HG02840 (cell line): Measurements from ENCODE around the gene DMD.
"Not testable (repeated sequence)": the region's sequence is repeated elsewhere in the genome, so short reads cannot be mapped to it uniquely, and the experiment has no call there.

Experiments used
- ATAC-seq: cut with Tn5 transposase; IDR thresholded peaks from one replicate; pipeline ENCODE4 v1.9.1; 2021; ENCODE audit warnings: mild to moderate bottlenecking, moderate library complexity, moderate number of reproducible peaks; ENCODE audit not compliant: unreplicated experiment, low FRiP score

DMD gene

DNA sequence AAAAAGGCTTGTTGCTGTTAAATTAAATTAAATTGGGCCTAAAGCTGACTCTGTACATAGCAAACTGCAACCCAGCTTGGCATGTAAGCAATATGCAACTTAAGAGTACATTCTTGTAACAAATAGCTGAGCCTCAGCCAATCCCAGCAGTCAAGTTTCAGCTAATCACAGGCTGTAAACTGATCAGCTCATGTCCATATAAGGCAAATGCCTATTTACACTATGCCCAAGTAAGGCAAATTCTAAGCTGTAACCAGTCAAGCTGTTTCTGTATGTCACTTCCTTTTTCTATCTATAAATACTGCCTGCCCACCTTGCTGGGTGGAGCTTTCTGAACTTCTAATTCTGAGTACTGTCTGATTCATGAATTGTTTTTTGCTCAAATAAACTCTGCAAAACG is 1710.4 kb downstream of the DMD start:
- no peak for ATAC-seq

DNA sequence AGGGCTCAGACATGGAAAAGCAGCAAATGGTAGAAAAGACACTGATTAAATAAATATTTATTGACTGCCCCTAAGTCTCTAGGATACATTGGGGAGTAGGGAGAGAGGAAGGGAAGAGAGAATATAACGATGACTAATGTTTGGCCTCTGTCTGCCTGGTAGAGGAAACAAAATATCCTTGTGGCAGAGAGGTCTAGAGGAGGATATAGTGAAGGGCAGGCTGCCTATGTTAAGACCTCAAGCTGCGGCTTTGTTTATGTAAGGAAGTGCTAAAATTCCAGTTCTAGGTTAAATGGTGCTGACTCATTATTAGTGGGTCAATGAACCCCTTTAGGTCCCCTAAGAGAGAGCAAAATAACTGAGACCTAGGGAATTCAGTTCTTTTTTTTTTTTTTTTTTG is 1712.2 kb downstream of the DMD start:
- ATAC-seq, result no peak

DNA sequence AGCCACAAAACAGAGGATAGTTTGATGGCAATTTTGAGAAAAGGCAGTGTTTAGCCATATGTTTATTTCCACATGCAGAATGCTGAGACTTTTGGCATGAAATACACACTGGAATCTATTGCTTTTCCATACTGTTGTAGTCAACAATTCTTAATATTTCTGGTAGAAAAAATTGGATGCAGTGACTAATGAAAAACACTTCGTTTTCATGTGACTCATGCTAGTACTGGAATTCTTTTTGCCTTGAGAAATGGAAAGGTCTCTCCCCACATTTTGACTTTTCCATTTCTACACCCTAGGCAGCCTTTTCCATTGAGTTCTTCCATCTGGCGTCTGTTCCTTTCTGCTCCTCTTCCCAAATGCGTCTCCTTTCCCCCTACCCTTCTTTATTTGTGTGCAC is 1714.3 kb downstream of the DMD start:
- no peak for ATAC-seq

DNA sequence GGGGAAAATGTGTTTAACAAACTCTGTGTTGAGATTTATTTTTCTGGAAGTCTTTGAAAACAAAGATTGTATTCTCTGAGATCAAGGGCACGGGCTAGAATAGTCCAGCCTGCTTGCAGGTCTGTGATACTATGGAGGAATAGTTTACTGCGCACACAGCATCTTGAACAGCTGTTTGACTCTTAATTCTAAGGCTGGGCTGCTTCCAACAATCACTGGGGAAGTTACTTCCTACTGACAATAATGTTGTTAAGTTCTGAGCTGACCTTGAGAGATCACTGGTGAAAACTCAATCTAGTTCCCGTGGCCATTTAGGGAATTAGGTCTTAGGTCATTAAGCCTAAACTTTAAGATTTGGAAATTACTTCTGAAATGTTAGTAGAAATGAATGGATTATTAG is 1723.4 kb downstream of the DMD start:
- no peak for ATAC-seq

DNA sequence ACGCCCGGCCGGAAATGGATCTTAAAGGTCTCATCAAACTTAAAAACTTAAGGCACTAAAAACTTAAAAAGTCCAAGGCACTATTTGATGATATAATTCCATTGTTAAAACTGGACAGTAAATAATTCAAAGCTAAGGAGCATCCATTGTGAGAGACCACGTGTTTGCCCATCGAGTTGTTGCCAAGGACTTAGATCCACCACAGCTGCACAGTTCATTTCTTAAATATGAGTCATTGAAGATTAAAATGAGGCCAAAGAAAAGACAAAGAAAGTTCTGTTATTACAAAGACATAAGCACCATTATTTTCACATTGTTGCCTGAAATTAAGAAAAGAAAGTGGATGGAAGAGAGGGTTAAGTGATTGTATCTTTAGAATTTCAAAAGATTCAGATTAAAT is 1728.0 kb downstream of the DMD start:
- no peak for ATAC-seq

DNA sequence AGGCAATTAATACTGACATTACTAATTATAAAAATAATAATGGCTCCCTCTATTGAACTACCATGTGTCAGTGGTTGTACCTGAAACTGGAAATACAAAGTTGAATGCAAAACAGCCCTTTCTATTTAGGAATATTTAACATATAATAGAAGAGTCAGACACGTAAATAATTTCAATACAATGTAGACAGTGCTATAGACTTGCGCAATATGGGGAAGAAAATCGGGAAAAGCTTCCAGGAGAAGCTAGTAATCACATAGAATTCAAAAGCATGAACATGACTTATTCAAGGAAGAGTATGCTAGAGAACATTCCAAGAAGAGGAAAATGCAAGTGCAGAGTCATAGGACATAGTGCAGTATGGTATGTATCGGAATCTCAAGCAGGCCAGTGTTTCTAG is 1730.7 kb downstream of the DMD start:
- ATAC-seq, result no peak

DNA sequence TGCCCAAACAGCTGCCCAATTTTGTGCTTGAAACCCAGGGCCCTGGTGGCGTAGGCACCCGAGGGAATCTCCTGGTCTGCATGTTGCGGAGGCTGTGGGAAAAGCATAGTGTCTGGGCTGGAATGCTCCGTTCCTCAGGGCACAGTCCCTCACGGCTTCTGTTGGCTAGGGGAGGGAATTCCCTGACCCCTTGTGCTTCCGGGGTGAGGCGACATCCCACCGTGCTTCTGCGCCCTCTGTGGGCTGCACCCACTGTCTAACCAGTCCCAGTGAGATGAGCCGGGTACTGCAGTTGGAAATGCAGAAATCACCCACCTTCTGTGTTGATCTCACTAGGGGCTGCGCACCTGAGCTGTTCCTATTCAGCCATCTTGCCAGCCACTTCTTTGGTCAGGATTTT is 1740.1 kb downstream of the DMD start:
- ATAC-seq, result no peak

DNA sequence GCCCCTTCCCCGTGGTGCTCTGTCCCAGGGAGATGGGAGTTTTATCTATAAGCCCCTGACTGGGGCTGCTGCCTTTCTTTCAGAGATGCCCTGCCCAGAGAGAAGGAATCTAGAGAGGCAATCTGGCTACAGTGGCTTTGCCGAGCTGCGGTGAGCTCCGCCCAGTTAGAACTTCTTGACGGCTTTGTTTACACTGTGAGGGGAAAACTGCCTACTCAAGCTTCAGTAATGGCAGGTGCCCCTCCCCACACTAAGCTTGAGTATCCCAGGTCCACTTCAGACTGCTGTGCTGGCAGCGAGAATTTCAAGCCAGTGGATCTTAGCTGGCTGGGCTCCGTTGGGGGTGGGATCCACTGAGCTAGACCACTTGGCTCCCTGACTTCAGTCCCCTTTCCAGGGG is 1740.6 kb downstream of the DMD start:
- not testable (repeated sequence) for ATAC-seq

DNA sequence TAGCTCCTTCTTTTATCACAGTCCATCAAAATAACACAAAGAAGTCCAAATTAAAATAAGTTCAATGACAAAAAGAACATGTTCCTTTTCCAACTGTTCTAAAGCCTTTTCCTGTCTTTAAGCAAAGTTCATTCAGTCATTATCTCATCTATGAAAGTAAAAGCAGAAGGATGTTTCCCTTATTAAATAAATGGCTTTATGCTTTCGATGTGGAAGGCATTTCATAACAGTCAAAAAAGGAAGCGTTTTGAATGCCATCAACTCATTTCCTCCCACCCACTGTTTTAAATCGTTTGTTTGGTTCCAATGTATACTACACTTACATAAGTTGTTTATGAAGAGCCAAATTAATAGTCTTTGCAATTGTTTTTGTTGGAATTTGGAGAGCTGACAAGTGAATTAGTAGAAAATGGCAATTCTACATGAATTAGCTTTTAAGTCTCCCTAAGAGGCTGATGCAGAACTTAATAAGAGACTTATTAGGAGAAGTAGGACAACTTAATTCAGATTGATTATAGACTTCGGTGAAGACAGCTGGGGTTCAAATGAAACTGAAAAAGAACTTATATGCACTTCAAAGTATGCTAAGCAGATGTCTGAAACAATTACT is 1746.9 kb downstream of the DMD start:
- ATAC-seq, result no peak

DNA sequence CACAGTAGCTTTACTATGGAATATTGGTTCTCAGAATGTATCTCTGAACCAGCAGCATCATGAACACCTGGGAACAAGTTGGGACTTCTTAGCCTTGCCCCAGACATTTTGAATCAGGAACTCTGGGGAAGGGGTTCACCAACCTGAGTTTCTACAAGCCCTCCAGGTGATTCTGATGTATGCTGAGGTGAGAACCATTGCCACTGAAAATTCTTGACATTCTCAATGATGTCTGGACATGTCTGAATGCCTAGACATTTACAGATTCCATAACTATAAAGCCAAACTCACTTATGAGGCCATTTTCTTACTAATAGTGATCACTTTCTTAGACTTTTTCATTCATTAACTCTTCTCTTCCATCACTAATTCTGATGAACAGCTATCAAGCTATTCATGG is 1750.1 kb downstream of the DMD start:
- ATAC-seq, result no peak

DNA sequence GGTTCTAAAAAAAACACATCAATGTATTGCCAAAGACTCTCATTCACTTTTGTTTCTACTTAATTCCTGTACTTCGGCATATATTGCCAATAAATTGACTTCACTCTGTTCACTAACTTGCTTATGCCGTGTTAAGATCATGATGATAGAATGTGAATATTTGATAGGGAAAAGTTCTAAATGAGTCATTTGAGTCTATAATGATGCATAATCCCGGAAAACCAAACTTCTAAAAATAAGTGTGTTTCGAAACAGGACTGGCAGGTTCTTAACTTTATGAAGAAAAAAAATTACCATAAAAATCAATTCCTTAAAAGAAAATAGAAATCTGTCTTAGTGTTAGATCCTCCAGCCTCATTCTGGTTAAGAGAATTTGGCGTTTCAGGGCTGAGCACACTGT is 1752.0 kb downstream of the DMD start:
- ATAC-seq, result no peak

DNA sequence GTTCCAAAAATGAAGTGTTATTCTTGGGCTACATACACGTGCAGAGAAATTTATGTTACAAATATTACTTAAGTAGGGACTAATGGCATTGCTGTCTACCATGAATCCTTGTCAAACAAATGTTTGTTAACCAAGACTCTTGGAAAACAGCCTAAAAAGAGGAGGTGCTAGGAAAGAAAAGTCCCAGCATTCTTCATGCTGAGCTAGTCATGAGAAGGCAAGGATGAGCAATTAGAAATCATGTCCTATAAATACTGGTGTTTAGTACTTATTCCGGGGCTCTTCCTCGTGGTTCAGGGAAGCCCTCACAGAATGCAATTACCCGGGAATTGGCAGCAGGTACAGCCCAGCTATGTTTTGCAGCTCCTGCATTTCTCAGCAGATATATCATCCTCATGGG is 1761.4 kb downstream of the DMD start:
- no peak for ATAC-seq

DNA sequence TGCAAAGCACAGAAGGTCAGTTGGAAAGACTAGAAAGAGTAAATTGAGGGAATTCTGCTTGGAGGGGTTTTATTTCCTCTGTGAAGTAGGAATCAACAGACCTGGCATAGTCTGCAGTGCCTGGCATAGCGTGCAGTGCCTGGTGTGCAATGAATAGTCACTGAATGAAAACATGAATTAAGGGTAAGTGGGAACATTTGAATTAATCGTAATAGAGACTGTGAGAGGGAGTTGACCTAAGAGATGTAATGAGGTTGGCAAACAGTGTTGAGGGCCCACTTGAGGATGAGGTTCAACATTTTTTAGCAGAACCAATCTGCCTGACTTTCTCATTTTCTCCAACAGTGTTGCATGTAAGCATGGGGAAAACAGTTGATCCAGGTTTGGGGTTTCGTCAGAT is 1762.3 kb downstream of the DMD start:
- no peak for ATAC-seq

DNA sequence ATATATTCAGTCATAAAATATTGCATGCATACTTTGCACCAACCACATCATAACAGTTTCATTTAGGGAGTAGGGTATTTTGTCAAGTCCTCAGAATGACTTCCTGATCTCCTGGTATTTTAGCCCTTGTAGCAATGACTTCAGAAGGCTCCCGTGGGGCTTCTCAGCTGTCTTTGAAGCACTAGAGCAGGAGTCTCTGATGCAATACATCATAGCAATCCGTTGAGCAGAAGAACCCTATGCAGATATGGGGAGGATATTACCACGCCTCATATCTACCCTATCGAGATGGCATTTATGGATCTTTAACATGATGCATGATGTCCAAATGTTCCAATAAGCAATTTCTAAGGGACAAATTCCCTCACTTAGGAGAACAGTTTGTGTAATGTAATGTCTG is 1765.8 kb downstream of the DMD start:
- no peak for ATAC-seq

DNA sequence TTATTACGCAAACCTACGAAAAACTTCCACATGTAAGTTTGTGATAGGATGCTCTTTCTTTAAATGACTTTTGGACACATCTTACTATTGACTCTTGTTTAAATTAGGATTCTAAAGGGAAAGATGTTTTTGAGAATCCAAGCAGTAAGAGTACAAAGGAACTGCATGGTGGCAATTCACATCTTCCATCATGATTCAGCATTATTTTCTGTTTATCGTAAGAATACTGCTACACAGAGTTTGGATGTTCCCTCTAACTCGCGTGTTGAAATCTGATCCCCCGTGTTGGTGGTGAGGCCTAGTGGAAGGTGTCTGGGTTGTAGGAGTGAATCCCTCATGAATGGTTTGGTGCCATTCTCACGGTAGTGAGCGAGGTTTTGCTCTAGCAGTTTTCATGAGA is 1767.7 kb downstream of the DMD start:
- no peak for ATAC-seq

DNA sequence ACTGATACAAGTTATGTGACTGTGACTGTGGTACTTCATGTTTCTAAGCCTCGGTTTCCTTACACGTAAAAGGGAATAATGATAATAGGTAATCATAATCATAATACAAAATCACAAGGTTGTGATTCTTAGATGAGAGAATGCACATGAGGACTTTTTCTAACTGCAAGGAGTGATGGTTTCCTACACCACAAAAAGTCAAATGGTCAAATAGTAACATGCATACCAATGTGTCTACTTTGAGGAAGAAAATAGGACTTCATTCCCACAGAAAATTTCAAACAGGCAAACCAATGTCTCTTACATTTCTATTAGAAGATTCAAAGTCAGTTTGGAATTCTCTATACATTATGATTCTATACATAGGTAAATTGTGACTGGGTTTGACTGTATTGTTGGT is 1770.8 kb downstream of the DMD start:
- ATAC-seq, result no peak

DNA sequence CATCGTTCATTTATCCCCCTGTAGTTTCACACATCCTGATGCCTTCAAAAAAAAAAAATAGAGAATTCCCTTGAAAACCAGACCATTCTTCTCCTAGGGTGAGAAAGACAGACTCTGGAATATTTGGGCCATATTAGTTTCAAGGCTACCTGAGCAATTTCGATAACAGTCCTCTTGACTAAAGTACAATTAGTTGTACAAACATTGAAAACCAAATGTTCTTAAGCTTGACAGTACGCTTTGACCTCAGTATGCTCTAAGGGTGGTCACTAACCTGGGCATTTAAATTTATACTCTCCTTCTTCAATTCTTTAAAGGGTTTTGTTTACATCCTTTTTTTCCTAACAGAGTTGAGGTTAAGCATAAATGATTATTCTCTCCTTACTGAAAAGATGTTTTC is 1774.9 kb downstream of the DMD start:
- no peak for ATAC-seq

DNA sequence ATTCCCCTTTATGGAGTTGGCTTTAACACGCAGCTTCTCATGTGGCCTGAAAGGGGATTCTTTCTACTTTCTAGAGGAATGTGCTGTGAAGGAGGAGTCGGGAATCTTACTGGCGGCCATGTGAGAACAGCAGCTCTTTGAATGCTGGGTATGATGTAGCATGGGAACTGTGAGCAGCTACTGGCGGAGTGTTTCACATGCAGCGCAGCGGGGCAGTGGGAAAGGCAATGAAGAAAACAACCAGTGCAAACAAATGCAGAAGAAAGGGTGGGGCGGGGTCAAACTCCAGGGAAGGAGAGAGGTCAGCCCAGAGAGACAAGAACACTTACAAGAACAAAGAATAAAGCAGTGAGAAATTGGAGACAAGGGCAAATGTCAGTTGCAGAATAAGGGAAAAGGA is 1775.8 kb downstream of the DMD start:
- no peak for ATAC-seq

DNA sequence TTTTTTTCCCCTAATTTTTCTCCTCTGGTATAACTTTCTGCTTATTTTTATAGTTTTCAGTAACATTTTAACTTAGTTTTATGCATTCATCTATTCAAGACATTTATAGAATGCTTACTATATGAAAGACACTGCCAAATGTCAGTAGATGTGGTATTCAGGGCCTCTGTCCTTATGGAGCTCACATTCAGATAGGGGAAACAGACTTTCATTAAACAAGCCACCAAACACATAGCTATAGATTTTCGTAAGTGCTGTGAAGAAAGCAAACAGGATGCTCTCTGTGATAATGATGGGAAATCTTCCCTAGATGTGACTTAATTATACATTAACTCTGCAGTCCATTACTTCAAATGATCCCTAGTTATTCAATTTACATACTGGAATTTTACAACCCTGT is 1777.5 kb downstream of the DMD start:
- no peak for ATAC-seq

DNA sequence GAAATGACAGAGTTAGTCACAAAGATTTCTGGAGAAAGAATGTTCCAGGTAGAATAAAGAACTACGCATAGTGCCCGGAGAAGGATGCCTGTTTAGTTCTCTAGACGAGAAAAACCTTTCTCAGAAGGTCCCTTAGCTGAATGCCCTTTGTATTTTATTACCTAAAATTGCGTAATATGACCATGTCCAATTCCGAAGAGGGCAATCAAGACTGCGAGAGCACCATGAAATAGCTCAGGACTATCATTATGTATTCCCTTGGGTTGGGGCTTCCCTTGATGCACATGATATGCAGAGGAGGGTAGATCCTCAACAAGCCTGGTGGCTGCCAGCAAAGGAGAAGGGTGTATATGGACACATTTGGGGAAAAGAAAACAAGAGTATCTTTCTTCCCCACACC is 1781.4 kb downstream of the DMD start:
- no peak for ATAC-seq

DNA sequence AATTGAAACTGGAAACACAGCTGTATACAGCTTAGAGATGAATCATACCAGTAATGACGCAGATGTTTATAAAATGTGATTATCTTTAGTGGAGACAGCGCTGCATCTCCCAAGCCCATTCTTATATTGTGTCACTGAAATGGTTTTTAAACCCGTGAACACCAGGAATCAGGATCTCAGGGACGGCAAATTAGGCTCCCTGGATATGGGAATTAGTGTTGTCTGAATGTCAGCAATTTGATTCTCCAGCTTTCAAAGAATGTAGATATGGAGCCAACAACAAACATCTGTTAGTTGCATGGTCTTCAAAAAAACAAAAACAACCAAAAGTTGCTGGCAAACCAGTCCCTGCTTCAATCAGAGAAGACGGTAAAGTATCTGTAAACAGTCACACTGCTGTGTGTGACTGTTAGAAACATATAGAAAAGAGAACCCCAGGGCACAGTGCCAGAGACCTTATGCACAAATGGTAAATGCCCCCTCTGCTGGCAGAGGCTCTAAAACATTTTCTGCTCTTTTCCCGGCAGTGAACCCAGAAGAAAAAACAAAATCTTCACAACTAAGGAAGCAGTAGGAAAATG is 1787.7 kb downstream of the DMD start:
- ATAC-seq, result no peak

DNA sequence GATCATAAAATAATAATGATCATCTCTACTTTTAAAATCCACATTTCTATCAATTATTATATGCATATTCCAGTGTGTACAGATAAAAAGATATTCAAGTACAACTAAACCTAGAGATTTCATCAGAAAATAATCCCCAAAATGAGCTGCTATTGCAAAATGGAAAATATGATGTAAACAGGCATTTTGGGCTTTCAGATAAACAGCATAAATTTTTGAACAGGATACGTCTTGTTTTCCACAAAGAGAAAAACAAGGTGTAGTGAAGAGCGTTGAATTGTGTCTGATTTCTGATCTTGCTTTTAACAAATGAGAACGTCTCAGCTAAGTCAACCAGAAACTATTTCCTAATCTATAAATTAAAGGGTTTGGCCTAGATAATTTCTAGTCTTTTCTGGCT is 1789.9 kb downstream of the DMD start:
- ATAC-seq, result no peak

DNA sequence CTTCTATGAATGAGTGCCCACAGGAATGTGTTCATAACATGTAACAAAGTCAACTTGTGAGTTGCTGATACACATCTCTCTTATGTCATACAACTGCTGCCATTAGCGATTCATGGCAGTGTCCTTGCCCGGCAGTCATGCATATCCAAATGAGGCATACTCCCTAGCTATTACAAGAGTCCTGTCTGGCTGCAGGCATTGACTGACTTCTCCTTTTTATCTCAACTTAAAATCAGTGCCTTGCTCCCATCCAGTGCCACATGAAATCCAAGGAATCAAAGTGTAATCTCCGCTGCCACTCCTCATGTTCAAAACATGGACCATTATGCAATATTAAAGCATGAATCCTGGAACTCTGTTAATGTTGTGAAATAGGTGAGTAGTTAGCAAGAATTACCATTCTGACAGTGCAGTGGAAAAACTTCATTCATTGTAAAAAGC is 1790.6 kb downstream of the DMD start:
- no peak for ATAC-seq
